RPMI7951 (cell line): Measurements from ENCODE around the gene SV2C. TPM values are rescaled to one million over a fixed set of nuclear protein-coding genes. Genes with fewer than 3 reads are reported as not detected.
A peak's percentile ranks its signal among the peaks of the same experiment; 100 is the strongest.
"Not testable (repeated sequence)": the region's sequence is repeated elsewhere in the genome, so short reads cannot be mapped to it uniquely, and the experiment has no call there.

Source experiments
- DNase-seq: peaks from one replicate; pipeline ENCODE4 v3.0.0-alpha.2; 2012; ENCODE audit warnings: low read depth
- total RNA-seq: library from RNA; depleted of rRNA; stranded (reverse); fragments of >200 nt; shearing (Covaris generic); gene quantifications from 2 replicates; pipeline ENCODE4 v1.2.3, GENCODE V29; 2014

SV2C gene
- total RNA-seq, 1 experiment from 2014 or later, result under 0.01 TPM

GRCh38 chr5:76294573-76294972 lies 211.4 kb downstream of the SV2C start:
- no peak for DNase-seq

GRCh38 chr5:76298852-76299251 lies 215.7 kb downstream of the SV2C start:
- DNase-seq, result no peak

- no peak for DNase-seq
Observed at GRCh38 chr5:76299592-76299991, 216.4 kb downstream of the SV2C start.

GRCh38 chr5:76301932-76302331 lies 218.7 kb downstream of the SV2C start:
- not testable (repeated sequence) for DNase-seq

- not testable (repeated sequence) for DNase-seq
Observed at GRCh38 chr5:76302661-76303060, 219.5 kb downstream of the SV2C start.

- no peak for DNase-seq
Observed at GRCh38 chr5:76303921-76304320, 220.7 kb downstream of the SV2C start.

GRCh38 chr5:76305269-76305668 lies 222.1 kb downstream of the SV2C start:
- DNase-seq, result no peak

GRCh38 chr5:76305775-76306174 lies 222.6 kb downstream of the SV2C start:
- DNase-seq, result no peak

GRCh38 chr5:76310208-76310607 lies 227.0 kb downstream of the SV2C start:
- DNase-seq, result no peak

GRCh38 chr5:76312783-76313182 lies 229.6 kb downstream of the SV2C start:
- DNase-seq, result no peak

GRCh38 chr5:76314643-76315042 lies 231.5 kb downstream of the SV2C start:
- no peak for DNase-seq

- DNase-seq, result no peak
Observed at GRCh38 chr5:76319673-76320072, 236.5 kb downstream of the SV2C start.

GRCh38 chr5:76323494-76323893 lies 240.3 kb downstream of the SV2C start:
- DNase-seq, result not testable (repeated sequence)

GRCh38 chr5:76325326-76325725 lies 242.1 kb downstream of the SV2C start:
- no peak for DNase-seq

GRCh38 chr5:76325876-76326491 lies 242.8 kb downstream of the SV2C start:
- DNase-seq, result no peak

- DNase-seq, result no peak
Observed at GRCh38 chr5:76326577-76327302, 243.6 kb downstream of the SV2C start.

- no peak for DNase-seq
Observed at GRCh38 chr5:76329346-76329745, 246.2 kb downstream of the SV2C start.

GRCh38 chr5:76331126-76331525 lies 247.9 kb downstream of the SV2C start:
- no peak for DNase-seq

GRCh38 chr5:76332102-76332501 lies 248.9 kb downstream of the SV2C start:
- no peak for DNase-seq

GRCh38 chr5:76332611-76333205 lies 249.5 kb downstream of the SV2C start:
- DNase-seq, result peak; percentile 1

- no peak for DNase-seq
Observed at GRCh38 chr5:76333571-76333970, 250.4 kb downstream of the SV2C start.

- DNase-seq, result no peak
Observed at GRCh38 chr5:76334574-76334973, 251.4 kb downstream of the SV2C start.

- DNase-seq, result not testable (repeated sequence)
Observed at GRCh38 chr5:76335451-76335850, 252.3 kb downstream of the SV2C start.
